Activated CD8-positive, alpha-beta memory T cell treated with anti-CD3 and anti-CD28 coated beads for 48 hours (primary cell): ENCODE data around the gene NHERF2.

Source experiments
- DNase-seq, 3 experiments: peaks; one replicate each; pipeline ENCODE4 v3.0.0-alpha.2; 2020; ENCODE audit warnings: low read depth in 2 of 3, low spot score in 2 of 3

NHERF2 gene

DNA sequence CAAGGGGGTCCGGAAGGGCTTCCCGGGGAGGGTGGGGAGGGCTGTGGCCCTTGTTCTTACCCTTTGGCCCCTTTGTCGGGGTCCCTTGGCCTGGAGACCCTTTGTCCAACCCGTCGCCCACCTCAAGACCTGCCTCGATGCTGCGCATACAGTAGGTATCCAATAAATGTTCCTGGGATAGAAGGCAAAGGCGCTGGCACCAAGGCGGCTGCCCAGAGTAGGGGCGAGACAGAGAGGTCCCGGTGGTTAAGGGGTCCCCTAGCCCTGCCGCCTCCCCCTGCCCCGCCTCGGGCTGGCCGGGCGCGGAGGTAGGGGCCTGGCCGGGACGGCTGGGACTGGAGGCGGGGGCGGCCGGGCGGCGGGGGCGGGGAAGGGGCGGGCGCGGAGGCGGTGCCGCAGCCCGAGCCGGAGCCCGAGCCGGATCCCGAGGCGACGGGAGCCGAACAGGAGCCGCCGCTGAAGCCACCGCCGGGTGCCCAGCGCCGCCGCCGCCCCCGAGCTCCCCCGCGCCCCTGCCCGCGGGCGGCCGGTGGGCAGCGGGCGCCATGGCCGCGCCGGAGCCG is at the start of gene NHERF2:
NHERF2 (plus strand) TSS at position 442 of the 563 bp plus-strand sequence; CDS start at position 546, 104 bp downstream.
- DNase-seq = no peak

DNA sequence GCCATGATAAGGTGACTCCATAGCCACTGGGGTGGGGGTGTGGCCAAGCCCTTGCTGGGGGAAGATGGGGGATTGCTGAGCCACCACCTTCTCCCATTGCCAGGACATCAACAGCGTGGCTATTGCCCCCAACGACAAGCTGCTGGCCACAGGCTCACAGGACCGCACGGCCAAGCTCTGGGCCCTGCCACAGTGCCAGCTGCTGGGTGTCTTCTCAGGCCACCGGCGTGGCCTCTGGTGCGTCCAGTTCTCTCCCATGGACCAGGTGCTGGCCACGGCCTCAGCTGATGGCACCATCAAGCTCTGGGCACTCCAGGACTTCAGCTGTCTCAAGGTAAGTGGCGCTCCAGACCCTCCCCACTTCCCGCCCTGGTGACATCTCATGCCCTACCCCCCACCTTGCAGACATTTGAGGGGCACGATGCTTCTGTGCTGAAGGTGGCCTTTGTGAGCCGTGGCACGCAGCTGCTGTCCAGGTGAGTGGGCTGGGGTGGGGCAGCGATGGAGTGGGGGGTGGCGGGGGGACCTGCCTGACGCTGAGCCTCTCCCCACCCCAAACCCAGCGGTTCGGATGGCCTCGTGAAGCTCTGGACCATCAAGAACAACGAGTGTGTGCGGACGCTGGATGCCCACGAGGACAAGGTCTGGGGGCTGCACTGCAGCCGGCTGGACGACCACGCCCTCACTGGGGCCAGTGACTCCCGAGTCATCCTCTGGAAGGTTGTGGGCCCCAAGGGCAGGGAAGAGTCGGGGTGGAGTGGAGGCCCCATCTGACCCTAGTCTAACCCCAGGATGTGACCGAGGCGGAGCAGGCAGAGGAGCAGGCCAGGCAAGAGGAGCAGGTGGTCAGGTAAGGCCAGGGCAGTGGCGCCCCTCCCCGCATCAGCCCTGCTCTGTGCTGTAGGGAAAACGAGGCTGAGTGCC is 49.5 kb upstream of the NHERF2 start:
- no peak for DNase-seq

DNA sequence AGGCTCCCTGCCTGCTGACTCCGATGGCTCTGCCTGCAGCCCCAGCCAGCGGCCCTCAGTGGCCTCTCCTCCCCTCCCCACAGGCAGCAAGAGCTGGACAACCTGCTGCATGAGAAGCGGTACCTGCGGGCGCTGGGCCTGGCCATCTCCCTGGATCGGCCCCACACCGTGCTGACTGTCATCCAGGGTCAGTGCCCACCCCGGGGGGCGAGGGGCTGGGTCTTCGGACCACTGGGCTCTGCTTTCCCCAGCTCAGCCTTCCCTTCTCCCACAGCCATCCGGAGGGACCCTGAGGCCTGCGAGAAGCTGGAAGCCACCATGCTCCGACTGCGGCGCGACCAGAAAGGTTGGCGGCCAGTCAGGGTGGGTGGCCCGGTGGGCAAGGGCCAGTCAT is 48.8 kb upstream of the NHERF2 start:
- DNase-seq = no peak

DNA sequence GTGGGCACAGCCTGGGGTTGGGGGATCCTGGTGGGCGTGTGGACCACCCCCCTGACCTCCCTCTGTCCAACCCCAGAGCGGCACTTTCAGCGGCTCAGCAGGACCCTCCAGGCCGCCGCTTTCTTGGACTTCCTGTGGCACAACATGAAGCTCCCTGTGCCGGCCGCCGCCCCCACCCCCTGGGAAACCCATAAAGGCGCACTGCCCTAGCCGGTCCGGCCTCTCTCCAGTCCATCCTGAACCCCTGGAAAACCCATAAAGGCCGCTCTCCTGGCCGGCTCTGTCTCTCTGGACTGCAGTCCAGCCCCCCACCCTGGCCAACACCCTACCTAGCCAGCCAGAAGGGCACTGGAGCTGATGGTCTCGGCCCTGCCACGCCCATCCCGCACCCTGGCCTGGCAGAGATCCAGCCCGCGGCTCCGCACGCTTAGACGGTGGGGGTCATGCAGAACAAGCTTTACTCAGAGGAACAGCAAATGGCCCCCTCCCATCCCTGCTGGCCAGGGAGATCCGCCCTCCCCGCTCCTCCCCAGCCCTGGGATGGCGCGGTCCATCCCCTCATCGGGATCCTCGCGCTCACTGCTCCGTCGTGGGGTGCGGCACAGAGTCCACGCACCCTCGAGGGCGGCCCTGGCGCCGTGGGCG is 48.1 kb upstream of the NHERF2 start:
- DNase-seq = no peak

DNA sequence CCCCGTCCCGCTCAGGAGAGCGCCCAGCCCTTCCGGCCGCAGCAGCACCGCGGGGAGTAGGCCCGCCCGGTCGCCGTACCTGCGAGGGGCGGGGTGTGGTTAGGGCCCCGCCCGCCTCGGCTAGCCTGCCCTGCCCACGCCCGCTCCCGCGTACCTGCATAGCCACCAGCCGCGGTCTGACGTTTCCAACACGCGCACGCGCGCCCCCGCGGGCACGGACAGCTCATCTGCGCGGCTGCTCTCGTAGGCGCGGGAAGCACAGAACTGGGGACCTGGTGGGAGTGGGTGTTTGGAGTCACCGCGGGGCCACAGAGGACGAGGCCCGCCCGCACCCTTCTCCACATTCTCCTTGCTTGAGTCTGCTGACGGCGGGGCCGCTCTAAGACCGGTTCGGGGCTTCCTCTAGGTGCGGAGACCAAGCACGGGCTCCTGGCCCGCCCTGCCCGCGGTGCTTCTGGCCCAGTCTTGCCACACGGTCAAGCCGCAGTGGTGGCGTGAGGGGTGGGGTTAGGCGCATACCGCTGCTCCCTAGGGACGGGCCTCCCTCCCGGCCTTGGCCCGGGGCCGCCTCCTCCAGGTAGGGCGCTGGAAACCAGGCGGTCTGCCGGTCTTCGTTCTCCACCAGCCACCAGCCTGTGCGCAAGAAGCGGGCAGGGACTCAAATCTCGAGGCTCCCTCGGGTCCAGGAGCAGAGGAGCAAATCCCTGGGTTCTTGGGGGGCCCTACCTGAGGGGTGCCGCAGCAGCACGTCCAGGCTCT is 47.3 kb upstream of the NHERF2 start:
- DNase-seq = no peak

DNA sequence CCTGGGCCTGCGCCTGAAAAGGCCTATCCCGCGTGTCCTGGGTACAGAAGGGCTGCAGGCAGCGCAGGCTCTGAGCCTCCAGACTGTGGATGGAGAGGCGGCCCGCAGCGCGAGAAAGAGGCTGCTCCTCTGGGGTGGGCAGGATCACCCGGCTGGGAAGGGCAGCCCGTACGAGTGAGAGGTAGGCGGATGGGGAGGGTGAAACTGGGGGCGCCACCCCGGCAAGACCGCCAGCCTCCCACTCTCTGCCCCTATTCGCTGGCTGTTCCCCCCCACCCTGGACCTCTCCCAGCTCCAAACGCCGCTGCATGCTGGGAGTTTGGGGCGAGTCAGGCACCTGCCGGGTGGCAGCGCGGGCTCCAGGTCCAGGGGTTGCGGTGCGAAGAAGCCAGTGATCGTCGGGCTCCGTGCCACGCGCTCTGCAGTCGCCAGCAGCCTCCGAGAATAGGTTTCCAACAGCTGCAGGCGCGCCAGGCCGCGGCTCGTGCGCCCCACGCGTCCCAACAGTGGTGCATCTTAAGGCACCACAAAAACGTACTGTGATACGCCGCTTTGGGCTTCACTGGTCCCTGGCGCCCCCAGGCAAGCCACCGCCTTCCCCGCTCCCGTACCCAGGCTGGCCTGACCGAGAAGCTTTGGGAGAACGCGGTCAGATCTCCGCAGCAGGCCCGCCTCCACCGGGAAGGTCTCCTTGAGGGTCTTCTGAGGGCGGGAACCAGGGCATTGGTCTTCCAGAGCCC is 46.5 kb upstream of the NHERF2 start:
- no peak for DNase-seq

DNA sequence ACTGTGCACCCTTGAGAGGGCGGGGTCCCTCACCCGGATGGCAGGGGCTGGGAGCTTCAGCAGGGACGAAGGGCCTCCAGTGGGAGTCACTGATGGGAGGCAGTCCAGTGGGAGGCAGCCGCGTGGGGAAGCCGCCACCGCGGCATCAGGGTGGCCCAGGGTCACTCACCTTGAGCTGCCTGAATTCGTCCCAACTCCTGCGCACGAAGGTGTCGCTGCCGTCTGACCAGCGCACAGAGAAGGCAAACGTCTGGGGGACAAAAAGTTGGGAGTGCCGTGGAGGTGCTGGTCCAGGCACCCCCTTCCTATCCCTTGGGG is 46.0 kb upstream of the NHERF2 start:
- DNase-seq = no peak

DNA sequence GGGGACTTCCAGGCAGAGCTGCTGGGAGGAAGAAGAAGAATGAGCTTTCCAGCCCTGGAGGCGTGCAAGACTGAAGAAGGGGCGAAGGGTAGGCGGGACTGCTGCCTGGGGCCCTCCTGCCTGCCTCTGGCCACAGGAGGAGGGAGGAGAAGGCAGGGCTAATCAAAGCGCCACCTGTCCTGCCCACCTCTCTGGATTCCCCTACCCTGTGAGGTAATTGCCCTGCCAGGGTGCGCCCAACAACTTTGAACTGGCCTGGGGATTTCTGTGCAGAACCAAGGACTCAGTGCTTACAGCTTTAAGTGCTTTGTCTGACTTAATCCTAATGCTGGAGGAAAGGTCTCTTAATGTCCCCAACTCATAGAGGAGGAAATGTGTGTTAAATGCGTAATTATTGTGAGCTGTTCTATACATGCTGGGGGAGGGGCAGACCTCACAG is 45.3 kb upstream of the NHERF2 start, which contains the start of gene NOXO1:
NOXO1 (minus strand) TSS at position 72 of the 439 bp plus-strand sequence. CDS start 290 bp downstream, outside the sequence.
- no peak for DNase-seq

DNA sequence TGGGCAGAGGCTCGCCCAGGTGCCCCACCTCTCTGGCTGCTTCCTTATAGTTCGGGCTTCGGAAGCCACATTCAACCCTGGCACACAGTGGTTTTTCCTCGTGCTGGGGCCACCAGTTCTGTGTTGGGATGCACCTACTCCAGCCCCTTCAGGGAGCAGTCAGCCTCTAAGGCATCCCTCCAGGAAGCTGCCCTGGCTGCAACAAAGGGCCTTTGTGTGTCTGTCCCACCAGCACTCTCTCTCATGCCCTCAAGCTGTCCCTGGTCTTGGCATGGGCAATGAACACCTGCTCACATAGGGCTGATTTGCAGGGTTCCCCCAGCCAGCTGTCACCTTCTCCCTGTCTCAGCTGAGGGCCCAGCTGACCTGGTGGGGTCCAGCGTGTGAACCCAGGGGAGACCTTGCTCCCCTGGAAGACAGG is 44.7 kb upstream of the NHERF2 start:
- DNase-seq = no peak

DNA sequence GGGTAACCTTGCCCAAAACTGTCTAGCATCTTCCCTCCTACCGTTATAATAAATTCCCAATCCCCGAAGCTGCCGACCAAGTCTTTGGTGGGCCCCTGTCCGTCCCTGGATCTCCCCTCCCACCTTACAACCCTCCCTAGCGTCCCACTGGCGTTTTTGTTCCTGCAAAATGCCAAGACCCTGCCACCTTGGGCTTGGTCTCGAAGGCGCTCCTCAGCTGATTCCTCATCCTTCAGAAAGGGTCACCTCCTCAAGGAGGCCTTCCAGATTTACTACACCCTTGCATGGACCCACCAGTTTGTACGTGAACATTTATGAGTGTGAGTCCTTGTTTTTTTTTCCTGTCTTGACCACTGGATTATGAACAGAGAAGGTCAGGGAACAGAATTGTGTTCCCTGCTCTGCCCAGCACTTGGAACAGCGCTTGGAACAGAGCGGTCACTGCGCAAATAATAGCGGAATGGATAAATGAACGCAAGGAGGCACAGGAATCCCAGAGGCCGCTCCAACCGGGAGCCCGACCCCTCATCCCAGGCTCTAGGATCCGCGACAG is 43.6 kb upstream of the NHERF2 start:
- DNase-seq = no peak

DNA sequence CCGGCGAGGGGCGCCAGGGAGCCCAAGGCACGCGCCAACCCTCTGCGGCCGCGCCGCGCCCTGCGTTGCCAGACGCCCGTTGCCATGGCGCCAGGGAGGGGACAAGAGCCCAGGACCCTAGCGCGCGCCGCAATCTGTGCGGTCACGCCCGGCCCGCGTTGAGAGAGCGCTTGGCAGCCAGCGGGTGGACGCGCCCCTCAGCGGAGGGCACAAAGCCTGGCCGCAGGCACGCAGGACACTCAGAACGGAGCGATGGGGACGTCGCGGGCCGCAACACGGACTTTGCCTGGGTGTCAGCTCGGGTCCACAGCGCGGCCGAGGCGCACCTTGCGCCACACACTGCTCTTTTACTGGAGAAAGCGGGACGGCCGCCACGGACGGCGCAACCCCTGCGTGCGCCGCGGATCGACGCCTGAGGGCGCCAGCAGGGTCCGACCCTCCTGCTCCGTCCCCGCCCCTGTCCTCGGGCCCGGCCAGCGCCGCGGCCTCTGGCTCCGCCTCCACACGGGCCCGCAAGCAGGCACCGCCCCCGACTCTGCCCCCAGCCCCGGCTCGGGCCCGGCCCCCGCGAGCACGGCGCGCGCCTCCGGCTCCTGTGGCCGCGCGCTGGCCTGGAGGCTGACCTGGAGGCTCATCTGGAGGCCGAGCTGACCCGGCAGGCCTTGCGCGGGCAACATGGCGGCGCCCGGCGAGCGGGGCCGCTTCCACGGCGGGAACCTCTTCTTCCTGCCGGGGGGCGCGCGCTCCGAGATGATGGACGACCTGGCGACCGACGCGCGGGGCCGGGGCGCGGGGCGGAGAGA is 43.0 kb upstream of the NHERF2 start, which contains the start of gene GFER:
GFER (plus strand) TSS at position 650 of the 803 bp plus-strand sequence; CDS start at position 676, 26 bp downstream.
- DNase-seq = peak in 1 of 3 experiments; percentile 72

DNA sequence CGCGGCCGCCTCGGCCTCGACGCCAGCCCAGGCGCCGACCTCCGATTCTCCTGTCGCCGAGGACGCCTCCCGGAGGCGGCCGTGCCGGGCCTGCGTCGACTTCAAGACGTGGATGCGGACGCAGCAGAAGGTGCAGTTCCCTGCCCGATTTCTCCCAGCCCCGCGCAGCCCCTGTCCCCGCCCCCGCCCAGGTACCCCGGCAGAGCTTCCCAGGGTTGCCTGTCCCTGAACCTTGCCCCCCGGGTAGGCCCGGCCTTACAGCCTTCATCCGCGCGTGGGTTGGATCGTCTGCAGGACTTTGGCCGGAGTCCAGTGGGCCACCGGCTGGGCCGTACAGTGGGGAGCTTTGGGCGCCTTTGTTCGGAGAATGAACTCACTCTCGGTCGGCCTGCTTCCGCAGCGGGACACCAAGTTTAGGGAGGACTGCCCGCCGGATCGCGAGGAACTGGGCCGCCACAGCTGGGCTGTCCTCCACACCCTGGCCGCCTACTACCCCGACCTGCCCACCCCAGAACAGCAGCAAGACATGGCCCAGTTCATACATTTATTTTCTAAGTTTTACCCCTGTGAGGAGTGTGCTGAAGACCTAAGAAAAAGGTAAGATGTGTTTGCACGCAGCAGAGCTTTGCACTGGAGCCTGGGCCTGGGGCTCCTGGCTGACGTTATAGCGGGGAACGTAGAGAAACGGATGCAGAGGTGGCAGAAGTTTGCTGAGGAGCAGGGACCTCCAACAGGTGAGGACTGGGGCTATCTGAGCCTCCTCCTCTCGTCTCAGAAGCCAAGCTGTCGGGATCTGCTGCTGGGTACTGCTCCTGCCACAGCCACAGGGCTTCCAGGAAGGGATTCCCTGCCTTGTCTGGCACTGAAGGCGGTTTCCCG is 42.1 kb upstream of the NHERF2 start:
- no peak for DNase-seq

DNA sequence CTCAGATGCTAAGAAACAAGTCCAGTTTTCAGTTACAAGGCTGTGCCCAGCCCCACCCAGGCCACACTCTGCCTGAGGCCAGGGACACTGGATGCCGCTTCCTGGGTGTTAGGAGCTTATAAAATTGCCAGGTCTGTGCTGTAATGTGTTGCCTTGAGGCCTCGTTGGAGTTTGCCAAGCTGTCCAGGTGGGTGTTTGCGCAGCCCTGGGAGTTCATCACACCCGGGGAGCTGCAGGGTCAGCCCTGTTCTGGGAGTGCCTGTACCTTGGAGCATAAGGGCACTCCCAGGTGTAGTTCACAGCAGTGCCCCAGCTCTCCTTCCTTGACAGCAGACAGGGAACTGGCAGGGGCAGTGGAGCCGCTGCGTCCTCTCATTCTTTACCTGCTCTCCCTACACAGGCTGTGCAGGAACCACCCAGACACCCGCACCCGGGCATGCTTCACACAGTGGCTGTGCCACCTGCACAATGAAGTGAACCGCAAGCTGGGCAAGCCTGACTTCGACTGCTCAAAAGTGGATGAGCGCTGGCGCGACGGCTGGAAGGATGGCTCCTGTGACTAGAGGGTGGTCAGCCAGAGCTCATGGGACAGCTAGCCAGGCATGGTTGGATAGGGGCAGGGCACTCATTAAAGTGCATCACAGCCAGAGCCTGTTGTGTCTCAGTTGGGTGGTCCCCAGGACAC is 41.1 kb upstream of the NHERF2 start:
- DNase-seq = no peak

DNA sequence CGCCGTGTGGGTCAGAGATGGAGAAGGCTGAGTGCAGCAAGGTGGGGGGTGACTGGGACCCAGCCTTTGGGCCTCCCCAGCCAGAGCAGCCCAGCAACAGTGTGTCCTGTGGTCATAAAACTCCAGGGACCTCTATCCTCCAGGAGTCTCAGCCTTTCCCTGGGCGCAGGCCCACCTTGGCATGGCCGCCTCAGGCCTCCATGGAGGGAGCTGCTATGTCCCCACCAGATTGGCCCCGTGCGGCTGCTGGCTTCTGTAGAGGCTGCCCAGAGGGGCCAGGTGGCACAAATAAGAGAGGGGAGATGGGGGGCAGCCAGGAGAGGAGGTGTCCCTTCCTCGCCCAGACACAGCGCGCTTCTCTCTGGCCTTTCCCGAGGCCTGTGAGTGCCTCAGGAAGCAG is 39.5 kb upstream of the NHERF2 start:
- DNase-seq = no peak

DNA sequence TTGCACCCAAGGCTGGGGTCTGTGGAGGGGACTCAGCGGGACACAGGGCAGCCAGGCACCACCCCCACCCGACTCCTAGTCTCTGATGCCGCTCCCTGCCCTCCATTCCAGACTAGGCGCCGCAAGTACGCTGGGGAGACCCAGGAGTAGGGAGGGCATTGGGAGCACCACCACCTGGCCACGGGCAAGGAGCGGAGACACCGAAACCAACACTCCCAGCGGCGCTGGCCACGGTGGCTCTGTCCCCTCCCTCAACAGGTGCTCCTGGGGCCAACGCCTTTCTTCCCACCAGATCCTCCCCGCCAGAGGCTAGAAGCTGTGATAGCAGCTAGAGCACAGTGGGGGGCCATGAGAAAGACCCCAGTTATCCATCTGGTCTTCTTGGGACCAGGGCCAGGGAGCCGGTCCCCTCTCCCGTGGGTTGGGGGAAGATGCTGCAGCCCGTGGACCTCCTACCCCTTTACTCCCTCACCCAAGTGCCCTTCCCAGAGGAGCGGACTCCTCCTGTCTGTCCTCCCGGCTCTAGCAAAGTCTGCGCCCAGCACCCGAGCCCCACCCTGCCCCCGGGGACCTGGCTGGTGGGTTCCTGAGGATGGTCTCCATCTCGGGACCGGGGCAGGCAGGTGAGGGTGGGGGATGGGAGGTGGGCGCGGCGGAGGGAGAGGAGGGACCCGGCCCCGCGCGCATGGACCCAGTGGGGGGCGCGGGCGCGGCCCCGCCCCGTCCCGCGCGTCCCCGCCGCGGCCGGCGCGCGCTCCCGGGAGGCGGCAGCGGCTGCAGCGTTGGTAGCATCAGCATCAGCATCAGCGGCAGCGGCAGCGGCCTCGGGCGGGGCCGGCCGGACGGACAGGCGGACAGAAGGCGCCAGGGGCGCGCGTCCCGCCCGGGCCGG is 37.2 kb upstream of the NHERF2 start, which contains the start of gene SYNGR3:
SYNGR3 (plus strand) TSS at position 762 of the 892 bp plus-strand sequence. CDS start 133 bp downstream, outside the sequence.
- no peak for DNase-seq

DNA sequence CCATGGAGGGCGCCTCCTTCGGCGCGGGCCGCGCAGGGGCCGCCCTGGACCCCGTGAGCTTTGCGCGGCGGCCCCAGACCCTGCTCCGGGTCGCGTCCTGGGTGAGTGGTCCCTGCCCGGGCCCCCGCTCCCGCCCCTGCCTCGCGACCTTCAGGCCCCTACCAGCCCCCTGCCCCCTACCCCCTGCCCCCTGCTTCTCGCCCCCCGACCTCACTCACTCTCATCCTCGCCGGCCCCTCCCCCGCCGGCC is 36.7 kb upstream of the NHERF2 start:
- no peak for DNase-seq
